ENCODE results near the gene KCNC4. TPM values are rescaled to one million over a fixed set of nuclear protein-coding genes. Genes with fewer than 3 reads are reported as not detected.

The KCNC4 gene
- total RNA-seq, 1 donor: 2.8 TPM

DNA sequence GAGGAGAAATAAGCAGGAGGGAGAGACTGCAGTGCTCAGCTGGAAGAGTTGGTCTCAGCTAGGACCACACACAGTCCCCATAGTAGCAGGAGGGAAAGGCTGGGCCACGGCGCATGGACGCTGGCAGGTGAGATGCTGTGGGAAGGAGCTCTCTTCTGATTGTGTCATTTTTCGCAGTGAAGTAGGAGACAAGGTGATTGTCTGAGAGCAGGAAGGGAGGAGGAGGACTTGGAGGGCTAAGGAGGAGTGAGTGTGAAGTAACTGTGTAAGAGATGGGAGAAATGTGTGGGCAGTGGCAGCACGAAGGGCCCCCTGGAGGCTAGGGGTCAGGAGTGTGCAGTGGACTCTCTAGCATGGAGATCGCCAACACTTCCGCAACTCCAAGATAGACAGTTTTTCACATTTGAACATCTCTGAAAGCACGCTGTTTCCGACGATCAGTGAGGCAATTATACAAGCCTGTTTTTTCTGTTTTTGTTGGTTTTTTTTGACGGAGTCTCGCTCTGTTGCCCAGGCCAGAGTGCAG, 26.4 kb upstream of the KCNC4 start:
- Histone ChIP-seq H3K27me3 (ENCODE audit: insufficient read depth, low read length) (peaks cover 6% of the 10 kb centered on the region), H3K9me3 (ENCODE audit: low read depth, low read length) (no peaks in the 10 kb centered on the region), H3K4me3 (ENCODE audit: low read length) (no peak overlapping the region), H3K4me1 (ENCODE audit: insufficient read depth, low read length) (no peaks in the 10 kb centered on the region)

GRCh38 chr1:110184446-110184845, 25.7 kb upstream of the KCNC4 start:
- no peak overlapping the region for H3K4me3 ChIP-seq (ENCODE audit: low read length)
- H3K9me3 ChIP-seq (ENCODE audit: low read depth, low read length): no peaks in the 10 kb centered on the region
- peaks cover 6% of the 10 kb centered on the region for H3K27me3 ChIP-seq (ENCODE audit: insufficient read depth, low read length)
- no peaks in the 10 kb centered on the region for H3K4me1 ChIP-seq (ENCODE audit: insufficient read depth, low read length)

GRCh38 chr1:110185181-110185580, 24.9 kb upstream of the KCNC4 start:
- H3K27me3 ChIP-seq (ENCODE audit: insufficient read depth, low read length): peaks cover 6% of the 10 kb centered on the region
- H3K4me1 ChIP-seq (ENCODE audit: insufficient read depth, low read length): no peaks in the 10 kb centered on the region

GRCh38 chr1:110186558-110186957, 23.6 kb upstream of the KCNC4 start:
- no peaks in the 10 kb centered on the region for H3K9me3 ChIP-seq (ENCODE audit: low read depth, low read length)
- no peaks in the 10 kb centered on the region for H3K4me1 ChIP-seq (ENCODE audit: insufficient read depth, low read length)
- H3K4me3 ChIP-seq (ENCODE audit: low read length): no peak overlapping the region
- peaks cover 6% of the 10 kb centered on the region for H3K27me3 ChIP-seq (ENCODE audit: insufficient read depth, low read length)

More at GRCh38 chr1:110185181-110185580, 24.9 kb upstream of the KCNC4 start:
- Histone ChIP-seq H3K4me3 (ENCODE audit: low read length) (no peak overlapping the region), H3K9me3 (ENCODE audit: low read depth, low read length) (no peaks in the 10 kb centered on the region)

- Histone ChIP-seq H3K4me3 (ENCODE audit: low read length) (no peak overlapping the region), H3K4me1 (ENCODE audit: insufficient read depth, low read length) (no peaks in the 10 kb centered on the region), H3K27me3 (ENCODE audit: insufficient read depth, low read length) (peaks cover 6% of the 10 kb centered on the region), H3K9me3 (ENCODE audit: low read depth, low read length) (no peaks in the 10 kb centered on the region)
Measured at GRCh38 chr1:110187139-110187890, 22.8 kb upstream of the KCNC4 start.

- Histone ChIP-seq H3K4me1 (ENCODE audit: insufficient read depth, low read length) (no peaks in the 10 kb centered on the region), H3K4me3 (ENCODE audit: low read length) (no peak overlapping the region), H3K9me3 (ENCODE audit: low read depth, low read length) (no peaks in the 10 kb centered on the region), H3K27me3 (ENCODE audit: insufficient read depth, low read length) (peaks cover 1% of the 10 kb centered on the region)
Measured at GRCh38 chr1:110188035-110188618, 22.0 kb upstream of the KCNC4 start.

- Histone ChIP-seq H3K4me1 (ENCODE audit: insufficient read depth, low read length) (no peaks in the 10 kb centered on the region), H3K4me3 (ENCODE audit: low read length) (no peak overlapping the region), H3K27me3 (ENCODE audit: insufficient read depth, low read length) (no peaks in the 10 kb centered on the region), H3K9me3 (ENCODE audit: low read depth, low read length) (no peaks in the 10 kb centered on the region)
Measured at GRCh38 chr1:110189181-110189580, 20.9 kb upstream of the KCNC4 start.

DNA sequence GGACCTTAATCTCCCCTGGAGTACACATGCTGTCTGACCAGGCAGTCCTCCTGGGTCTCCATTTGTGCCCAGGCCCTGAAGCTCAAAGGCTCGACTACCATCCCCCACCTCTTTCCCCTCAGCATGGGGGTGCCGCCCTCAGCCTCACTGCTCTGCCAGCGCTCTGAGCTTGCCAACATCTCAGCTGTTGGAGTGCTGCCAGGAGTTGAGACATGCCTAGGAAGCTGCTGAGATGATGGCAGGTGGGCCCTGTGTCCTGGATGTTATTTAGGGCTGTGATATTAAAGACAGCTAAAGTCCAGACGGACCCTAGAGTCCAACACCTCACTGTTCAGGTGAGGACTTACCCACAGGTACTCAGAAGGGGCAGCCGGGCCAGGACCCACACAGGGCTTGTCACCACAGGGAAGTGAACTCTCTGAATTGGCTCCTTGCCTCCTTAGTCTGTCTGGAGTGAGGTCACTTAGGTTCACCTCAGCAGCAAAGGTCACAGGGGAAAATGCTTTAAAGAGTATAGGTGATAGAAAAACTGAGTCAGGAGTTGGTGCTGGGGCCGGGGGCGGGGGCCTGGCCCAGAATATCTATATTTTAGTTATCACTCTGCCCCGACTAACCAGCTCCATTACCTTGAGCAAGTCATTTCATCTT, 19.7 kb upstream of the KCNC4 start:
- no peaks in the 10 kb centered on the region for H3K4me1 ChIP-seq (ENCODE audit: insufficient read depth, low read length)
- no peaks in the 10 kb centered on the region for H3K27me3 ChIP-seq (ENCODE audit: insufficient read depth, low read length)
- no peaks in the 10 kb centered on the region for H3K9me3 ChIP-seq (ENCODE audit: low read depth, low read length)
- H3K4me3 ChIP-seq (ENCODE audit: low read length): no peak overlapping the region

DNA sequence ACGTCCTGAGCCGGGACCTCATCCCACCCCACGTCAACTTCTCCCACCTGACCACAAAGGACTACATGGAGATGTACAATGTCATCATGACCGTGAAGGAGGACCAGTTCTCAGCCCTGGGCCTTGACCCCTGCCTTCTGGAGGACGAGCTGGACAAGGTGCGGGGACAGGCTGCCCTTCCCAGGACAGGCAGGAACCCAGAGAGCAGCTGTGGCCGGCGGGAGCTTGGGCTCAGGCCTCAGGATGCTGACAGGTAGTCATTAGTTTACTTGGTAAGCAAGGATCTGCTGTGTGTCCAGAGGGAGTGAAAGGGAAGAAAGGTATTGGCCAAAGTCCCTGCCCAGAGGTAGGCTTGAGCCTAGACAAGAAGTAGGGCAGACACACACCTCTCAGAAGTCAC, 17.6 kb upstream of the KCNC4 start:
- no peaks in the 10 kb centered on the region for H3K27me3 ChIP-seq (ENCODE audit: insufficient read depth, low read length)
- no peaks in the 10 kb centered on the region for H3K9me3 ChIP-seq (ENCODE audit: low read depth, low read length)
- H3K4me1 ChIP-seq (ENCODE audit: insufficient read depth, low read length): no peaks in the 10 kb centered on the region

DNA sequence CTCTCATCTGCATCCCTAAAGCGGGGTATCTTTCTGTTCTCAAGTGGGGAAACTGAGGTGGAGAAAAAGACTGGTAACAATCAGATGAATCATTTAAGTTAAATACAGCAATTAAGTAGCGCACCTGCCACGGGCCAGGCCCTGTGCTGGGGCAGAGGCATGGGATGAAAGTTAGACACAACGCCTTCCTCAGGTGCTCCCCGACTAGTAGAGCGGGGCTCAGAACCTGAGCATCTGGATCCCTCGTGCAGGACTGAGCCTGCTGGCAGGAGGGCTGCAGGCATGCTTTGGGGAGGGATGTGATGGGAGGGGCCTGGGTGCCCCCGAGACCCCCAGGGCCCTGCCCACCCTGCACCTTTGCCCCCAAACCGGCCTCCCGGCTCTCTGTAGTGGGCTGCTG, 14.9 kb upstream of the KCNC4 start:
- H3K4me3 ChIP-seq (ENCODE audit: low read length): no peak overlapping the region
- H3K4me1 ChIP-seq (ENCODE audit: insufficient read depth, low read length): no peaks in the 10 kb centered on the region
- no peaks in the 10 kb centered on the region for H3K27me3 ChIP-seq (ENCODE audit: insufficient read depth, low read length)
- H3K9me3 ChIP-seq (ENCODE audit: low read depth, low read length): no peaks in the 10 kb centered on the region

More for the DNA sequence above, 17.6 kb upstream of the KCNC4 start:
- H3K4me3 ChIP-seq (ENCODE audit: low read length): no peak overlapping the region

GRCh38 chr1:110196917-110197765, 13.0 kb upstream of the KCNC4 start:
- Histone ChIP-seq H3K27me3 (ENCODE audit: insufficient read depth, low read length) (no peaks in the 10 kb centered on the region), H3K9me3 (ENCODE audit: low read depth, low read length) (no peaks in the 10 kb centered on the region), H3K4me1 (ENCODE audit: insufficient read depth, low read length) (no peaks in the 10 kb centered on the region), H3K4me3 (ENCODE audit: low read length) (no peak overlapping the region)

GRCh38 chr1:110197905-110198629, 12.0 kb upstream of the KCNC4 start:
- peaks cover 2% of the 10 kb centered on the region for H3K4me1 ChIP-seq (ENCODE audit: insufficient read depth, low read length)
- no peak overlapping the region for H3K4me3 ChIP-seq (ENCODE audit: low read length)
- no peaks in the 10 kb centered on the region for H3K9me3 ChIP-seq (ENCODE audit: low read depth, low read length)
- H3K27me3 ChIP-seq (ENCODE audit: insufficient read depth, low read length): no peaks in the 10 kb centered on the region

- no peaks in the 10 kb centered on the region for H3K27me3 ChIP-seq (ENCODE audit: insufficient read depth, low read length)
- H3K4me3 ChIP-seq (ENCODE audit: low read length): no peak overlapping the region
- H3K4me1 ChIP-seq (ENCODE audit: insufficient read depth, low read length): peaks cover 6% of the 10 kb centered on the region
- no peaks in the 10 kb centered on the region for H3K9me3 ChIP-seq (ENCODE audit: low read depth, low read length)
Measured at GRCh38 chr1:110198746-110199145, 11.4 kb upstream of the KCNC4 start.

DNA sequence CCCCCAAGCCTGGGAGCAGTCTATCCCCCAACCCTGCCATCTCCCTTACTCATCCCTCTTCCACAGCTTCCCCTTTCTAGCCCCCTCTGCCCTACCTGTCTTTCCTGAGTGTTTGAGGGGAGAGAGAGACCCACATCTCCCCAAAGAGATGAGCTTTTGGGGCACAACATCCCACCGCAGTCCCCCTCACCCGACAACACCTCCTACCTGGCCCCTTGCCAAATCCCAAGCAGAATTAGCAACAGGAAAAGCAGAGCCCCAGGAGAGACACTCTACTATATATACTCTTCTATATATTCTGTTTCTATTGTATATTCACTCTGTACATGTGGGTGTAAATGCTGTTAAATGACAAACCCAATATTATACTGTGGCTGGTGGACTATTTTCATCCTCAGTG, 9.9 kb upstream of the KCNC4 start:
- Histone ChIP-seq H3K4me1 (ENCODE audit: insufficient read depth, low read length) (peaks cover 6% of the 10 kb centered on the region), H3K27me3 (ENCODE audit: insufficient read depth, low read length) (no peaks in the 10 kb centered on the region), H3K4me3 (ENCODE audit: low read length) (no peak overlapping the region), H3K9me3 (ENCODE audit: low read depth, low read length) (no peaks in the 10 kb centered on the region)

Data from mononuclear cell (primary cell).